Epithelial cell of esophagus (primary cell): ENCODE results near the gene LRRK2.
A peak's percentile ranks its signal among the peaks of the same experiment; 100 is the strongest.
"Not testable (repeated sequence)": the region's sequence is repeated elsewhere in the genome, so short reads cannot be mapped to it uniquely, and the experiment has no call there.

Source experiments
- DNase-seq: peaks from one replicate; pipeline ENCODE4 v3.0.0; 2010; ENCODE audit warnings: low read depth
- H3K4me3 ChIP-seq: 2 replicates; pipeline ENCODE4 v1.5.1; 2011; ENCODE audit warnings: mild to moderate bottlenecking, low read length, control low read depth
- TF ChIP-seq, protein P1 (sequence below): IDR thresholded peaks from 2 replicates; pipeline ENCODE4 v1.5.1; 2011; ENCODE audit warnings: low read depth, mild to moderate bottlenecking, low read length, control low read depth, inconsistent platforms; ENCODE audit not compliant: insufficient read depth; ENCODE audit errors: missing control alignments

LRRK2 gene

DNA sequence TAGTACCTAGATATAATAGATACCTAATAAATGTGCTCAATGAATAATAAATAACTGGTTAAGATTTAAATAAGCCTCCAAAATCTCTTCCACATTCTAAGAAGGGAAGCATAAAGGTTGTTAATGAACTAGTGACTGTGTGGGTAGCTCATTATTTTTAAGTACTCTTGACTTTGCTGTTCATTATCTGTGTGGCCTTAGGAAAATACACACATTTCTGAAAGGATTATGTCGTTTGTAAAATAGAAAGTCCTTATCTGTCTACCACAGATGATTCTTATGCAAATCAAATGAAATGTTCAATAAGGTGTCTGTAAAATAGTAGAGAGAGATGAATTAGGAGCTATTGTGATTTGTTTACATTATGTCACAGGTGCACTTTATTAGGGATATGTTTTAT lies 119.5 kb downstream of the LRRK2 start:
- no peak for DNase-seq
- H3K4me3 ChIP-seq: no peak overlapping the region
- TF ChIP-seq, protein P1, sequence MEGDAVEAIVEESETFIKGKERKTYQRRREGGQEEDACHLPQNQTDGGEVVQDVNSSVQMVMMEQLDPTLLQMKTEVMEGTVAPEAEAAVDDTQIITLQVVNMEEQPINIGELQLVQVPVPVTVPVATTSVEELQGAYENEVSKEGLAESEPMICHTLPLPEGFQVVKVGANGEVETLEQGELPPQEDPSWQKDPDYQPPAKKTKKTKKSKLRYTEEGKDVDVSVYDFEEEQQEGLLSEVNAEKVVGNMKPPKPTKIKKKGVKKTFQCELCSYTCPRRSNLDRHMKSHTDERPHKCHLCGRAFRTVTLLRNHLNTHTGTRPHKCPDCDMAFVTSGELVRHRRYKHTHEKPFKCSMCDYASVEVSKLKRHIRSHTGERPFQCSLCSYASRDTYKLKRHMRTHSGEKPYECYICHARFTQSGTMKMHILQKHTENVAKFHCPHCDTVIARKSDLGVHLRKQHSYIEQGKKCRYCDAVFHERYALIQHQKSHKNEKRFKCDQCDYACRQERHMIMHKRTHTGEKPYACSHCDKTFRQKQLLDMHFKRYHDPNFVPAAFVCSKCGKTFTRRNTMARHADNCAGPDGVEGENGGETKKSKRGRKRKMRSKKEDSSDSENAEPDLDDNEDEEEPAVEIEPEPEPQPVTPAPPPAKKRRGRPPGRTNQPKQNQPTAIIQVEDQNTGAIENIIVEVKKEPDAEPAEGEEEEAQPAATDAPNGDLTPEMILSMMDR: no peak

GRCh38 chr12:40351976-40352375 lies 127.2 kb downstream of the LRRK2 start:
- H3K4me3 ChIP-seq: no peak overlapping the region
- TF ChIP-seq, protein P1: no peak
- peak; percentile 41 for DNase-seq

GRCh38 chr12:40375076-40375475 lies 150.3 kb downstream of the LRRK2 start:
- DNase-seq: peak; percentile 27
- TF ChIP-seq, protein P1: peak; percentile 48

DNA sequence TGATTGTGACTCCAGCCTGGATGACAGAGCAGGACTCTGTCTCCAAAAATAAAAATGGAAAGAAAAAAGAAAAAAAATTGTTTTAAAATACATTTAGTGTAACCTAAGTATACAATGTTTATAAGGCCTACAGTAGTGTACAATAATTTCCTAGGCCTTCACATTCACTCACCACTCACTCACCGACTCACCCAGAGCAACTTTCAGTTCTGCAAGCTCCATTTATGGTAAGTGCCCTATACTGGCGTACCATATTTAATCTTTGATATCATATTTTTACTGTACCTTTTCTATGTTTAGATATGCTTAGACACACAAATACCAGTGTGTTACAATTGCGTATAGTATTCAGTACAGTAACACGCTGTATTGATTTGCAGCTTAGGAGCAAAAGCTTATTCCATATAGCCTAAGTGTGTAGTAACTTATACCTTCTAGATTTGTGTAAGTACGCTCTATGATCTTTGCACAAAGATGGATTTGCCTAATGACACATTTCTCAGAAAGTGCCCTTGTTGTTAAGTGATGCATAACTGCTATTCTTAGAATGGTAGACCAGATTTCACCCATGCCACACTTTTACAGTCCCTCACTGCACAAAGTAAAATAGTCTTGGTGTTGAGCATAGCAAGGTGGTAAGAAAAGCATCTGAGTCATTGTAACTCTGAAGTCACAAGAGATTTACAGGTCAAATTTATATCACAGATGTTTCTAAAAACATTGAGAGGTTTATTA lies 151.9 kb downstream of the LRRK2 start:
- DNase-seq: no peak
- H3K4me3 ChIP-seq: no peak overlapping the region
- TF ChIP-seq, protein P1: no peak

More at GRCh38 chr12:40375076-40375475, 150.3 kb downstream of the LRRK2 start:
- H3K4me3 ChIP-seq: no peak overlapping the region

DNA sequence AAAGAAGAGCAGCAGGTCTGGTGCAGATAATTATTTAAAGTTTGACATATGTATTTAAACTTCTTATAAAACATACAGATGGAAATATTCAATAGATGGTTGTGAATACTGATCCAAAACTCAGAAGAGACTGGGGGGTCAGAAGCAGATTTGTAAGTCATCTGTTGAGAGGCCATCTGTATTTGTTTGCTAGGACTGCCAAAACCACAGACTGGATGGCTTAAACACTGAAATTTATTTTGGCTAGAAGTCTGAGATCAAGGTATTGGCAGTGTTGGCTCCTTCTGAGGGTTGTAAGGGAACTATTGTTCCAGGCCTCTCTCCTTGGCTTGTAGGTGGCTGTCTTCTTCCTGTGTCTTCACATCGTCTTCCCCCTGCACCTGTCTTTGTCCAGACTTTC lies 153.9 kb downstream of the LRRK2 start:
- TF ChIP-seq, protein P1: no peak
- no peak for DNase-seq
- H3K4me3 ChIP-seq: no peak overlapping the region

DNA sequence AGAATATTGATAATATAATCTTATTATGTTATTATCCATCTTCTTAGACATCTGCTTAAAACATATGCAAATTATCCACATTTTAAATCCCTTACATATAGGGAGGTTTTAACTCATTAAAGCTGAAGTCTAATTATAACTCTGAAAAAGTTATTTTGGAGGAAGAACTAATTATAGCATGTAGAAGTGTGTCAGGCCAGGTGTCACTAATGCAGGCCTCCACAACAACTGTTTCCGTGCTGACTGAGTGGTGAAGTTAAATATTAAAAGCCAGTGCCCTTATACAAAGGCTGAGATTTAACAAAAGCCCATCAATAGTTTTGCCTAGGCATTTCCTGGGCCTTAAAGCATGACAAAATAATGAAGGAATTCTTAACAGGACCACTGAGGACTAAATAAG lies 157.4 kb downstream of the LRRK2 start:
- H3K4me3 ChIP-seq: no peak overlapping the region
- no peak for DNase-seq
- TF ChIP-seq, protein P1: no peak

DNA sequence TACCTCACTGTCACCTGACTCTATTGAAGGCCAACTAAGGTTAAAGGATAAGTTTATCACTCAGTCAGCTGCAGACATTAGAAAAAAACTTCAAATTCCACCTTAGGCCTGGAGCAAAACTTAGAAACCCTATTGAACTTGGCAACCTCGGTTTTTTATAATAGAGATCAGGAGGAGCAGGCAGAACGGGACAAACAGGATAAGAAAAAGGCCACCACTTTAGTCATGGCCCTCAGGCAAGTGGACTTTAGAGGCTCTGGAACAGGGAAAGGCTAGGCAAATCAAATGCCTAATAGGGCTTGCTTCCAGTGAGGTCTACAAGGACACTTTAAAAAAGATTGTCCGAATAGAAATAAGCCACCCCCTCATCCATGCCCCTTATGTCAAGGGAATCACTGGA lies 162.5 kb downstream of the LRRK2 start:
- peak; percentile 40 for DNase-seq
- not testable (repeated sequence) for H3K4me3 ChIP-seq

DNA sequence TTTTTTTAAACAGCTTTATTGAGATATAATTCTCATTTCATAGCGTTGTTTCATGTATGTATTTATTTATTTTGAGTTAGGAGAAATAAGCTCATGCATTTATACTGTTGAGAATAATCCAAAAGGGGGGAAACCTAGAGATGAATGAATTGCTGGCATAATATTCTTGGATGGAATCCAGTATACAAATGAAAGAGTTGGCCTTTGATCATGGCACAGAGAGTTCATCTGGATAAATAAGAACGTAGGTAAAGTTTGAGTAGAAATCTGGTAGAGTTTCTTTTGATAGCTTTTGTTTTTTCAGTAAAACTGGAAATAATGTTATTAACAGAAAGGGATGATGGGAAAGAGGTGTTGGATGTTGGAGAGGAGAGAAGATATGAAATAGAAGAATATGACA lies 166.2 kb downstream of the LRRK2 start:
- no peak for DNase-seq
- TF ChIP-seq, protein P1: no peak
- H3K4me3 ChIP-seq: no peak overlapping the region
